ENCODE data around the gene ACTR6. TPM values are rescaled to one million over a fixed set of nuclear protein-coding genes. Genes with fewer than 3 reads are reported as not detected.
A peak's percentile ranks its signal among the peaks of the same experiment; 100 is the strongest.

ACTR6 gene
- total and polyA plus RNA-seq, 10 of the 15 experiments (the other 5 are each of a cell fraction or from before 2014, with no cell fraction given) = 17.4 to 62.4 (median 40.5) TPM

DNA sequence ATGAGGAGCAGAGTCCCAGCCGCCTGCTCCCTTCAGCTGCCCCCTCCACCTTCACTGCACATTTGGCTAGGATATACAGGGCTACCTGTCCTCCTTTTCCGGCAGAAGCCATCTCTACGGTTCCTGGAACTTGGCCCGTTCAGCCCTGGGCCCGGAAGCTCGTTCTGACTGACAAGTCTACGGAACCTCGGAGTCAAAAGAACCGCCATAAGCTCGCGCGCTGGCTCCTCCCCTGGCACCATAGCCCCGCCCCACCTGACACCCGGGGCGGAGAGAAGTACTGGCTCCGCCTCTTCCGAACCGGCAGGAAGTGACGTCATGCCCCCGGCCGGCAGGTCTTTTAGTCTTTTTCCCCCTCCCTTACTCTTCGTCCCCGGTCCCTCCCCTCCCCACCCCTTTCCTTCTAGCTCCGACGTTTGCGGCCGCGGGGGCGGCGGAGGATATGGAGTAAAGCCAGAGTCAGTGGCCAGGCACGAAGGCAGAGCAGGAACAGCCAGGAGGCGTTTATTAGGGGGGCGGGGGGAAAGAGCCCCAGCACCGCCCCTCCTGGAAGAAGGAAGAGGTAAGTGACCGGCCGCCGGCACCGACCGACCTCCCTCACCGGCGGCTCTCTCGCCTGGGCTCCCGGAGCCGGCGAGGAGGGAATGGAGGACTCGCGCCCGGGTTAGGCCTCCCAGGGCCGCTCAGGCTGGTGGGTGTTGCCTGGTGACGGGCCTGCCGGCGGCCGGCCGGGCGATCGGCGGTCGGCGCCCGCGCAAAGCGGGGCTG, 66.4 kb downstream of the ACTR6 start, which contains the start of the genes DEPDC4 and SCYL2 (continued):
- TF ChIP-seq JUND (IDR thresholded peaks at IDR 0.05; ENCODE audit: low read depth, low read length) = peak; percentile 90; the same call in 1 of the 2 replicates
- peak; percentile 82 for TF ChIP-seq GABPA (IDR thresholded peaks at IDR 0.05; ENCODE audit: low read depth)
- TF ChIP-seq, protein P1, sequence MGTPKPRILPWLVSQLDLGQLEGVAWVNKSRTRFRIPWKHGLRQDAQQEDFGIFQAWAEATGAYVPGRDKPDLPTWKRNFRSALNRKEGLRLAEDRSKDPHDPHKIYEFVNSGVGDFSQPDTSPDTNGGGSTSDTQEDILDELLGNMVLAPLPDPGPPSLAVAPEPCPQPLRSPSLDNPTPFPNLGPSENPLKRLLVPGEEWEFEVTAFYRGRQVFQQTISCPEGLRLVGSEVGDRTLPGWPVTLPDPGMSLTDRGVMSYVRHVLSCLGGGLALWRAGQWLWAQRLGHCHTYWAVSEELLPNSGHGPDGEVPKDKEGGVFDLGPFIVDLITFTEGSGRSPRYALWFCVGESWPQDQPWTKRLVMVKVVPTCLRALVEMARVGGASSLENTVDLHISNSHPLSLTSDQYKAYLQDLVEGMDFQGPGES (IDR thresholded peaks at IDR 0.05) = no peak

DNA sequence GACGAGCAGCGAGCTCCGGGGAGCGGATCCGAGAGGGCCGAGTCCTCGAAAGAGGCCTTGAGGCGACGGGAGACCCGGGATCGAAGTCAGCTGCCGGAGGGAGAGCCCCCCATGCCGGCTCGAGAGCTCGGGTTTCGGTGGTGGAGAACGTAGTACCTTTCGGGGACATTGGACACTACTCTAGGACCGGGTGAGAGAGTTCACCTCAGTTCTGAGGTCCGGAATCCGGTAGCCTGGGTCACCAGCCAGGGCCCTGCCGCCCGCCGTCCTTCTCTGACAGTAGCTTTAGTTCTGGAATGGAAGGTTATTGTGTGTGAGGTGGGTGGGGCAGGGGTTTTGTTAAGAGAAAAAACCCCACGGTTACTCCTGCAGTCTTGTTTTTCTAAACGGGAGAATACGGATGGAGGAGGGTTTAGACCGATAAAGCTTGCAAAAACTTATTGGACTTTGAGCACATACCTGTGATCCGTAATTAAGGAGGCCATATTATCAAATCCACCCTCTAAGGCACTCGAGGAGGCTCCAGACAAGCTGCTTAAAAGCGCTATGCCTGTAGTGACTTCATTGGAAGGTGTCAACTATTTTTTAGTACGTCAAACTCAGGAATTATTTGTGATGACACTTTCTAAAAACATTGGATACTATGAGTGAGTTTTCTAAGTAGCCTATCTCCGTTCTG, 67.1 kb downstream of the ACTR6 start:
- in situ Hi-C loops (cut with MboI) = no loop called here
- peak; percentile 34 for ATAC-seq
- Histone ChIP-seq H3K36me3 (ENCODE audit: control insufficient read depth in 2 of 2, insufficient read depth in 2 of 2, low read length in 1 of 2) (no peaks in the 10 kb centered on the region), H3K27ac (ENCODE audit: control insufficient read depth, insufficient read depth) (peak overlapping the region; percentile 78), H3K9me3 (replicated peaks; ENCODE audit: control insufficient read depth, insufficient read depth, low read length) (no peaks in the 10 kb centered on the region), H4K20me1 (ENCODE audit: control insufficient read depth, insufficient read depth) (peaks cover 3% of the 10 kb centered on the region; the same call in 1 of the 2 replicates), H3K4me2 (ENCODE audit: control insufficient read depth, insufficient read depth) (peak overlapping the region; percentile 93), H3K27me3 (replicated peaks in 1 of 2; ENCODE audit: control insufficient read depth in 2 of 2, insufficient read depth in 2 of 2, low read length in 1 of 2) (no peaks in the 10 kb centered on the region), H2AFZ (ENCODE audit: control insufficient read depth, low read depth, low read length) (peak overlapping the region; percentile 25), H3K4me3 (peak overlapping the region; percentile 98), H3K9ac (ENCODE audit: control insufficient read depth, insufficient read depth, low read length) (peak overlapping the region; percentile 93), H3K4me1 (ENCODE audit: control insufficient read depth, insufficient read depth, low read length) (peaks cover 3% of the 10 kb centered on the region; the same call in 1 of the 2 replicates), H3K79me2 (ENCODE audit: control insufficient read depth, insufficient read depth, low read length) (peaks cover 51% of the 10 kb centered on the region)
- FAIRE-seq = no peak
- WGBS (ENCODE audit: insufficient coverage, insufficient replicate concordance, low lambda C conversion rate, missing lambda C conversion rate) = 4% methylated on average over 33 of the region's 33 CpGs
- ChIA-PET RAD21 (ENCODE audit: unreplicated experiment) (interaction anchor here (0.7 to 1.7 kb wide), 3 partner anchors 8 to 300 kb away, joined by 3 to 6 read pairs (median 4); partner anchors contain the start of gene ACTR6), CTCF (interaction anchor here (0.6 to 2.5 kb wide), 5 partner anchors 8 to 833 kb away, joined by 3 to 7 read pairs (median 4); no protein-coding TSS in a partner anchor), POLR2A (interaction anchor here (0.7 to 2.9 kb wide), 6 partner anchors 10 to 1057 kb away, joined by 4 to 18 read pairs (median 10); partner anchors contain the start of gene ACTR6), SMC1A (ENCODE audit: uncharacterized antibody, unreplicated experiment) (interaction anchor here (1.3 to 3.3 kb wide), 5 partner anchors 10 to 128 kb away, joined by 4 to 16 read pairs (median 5); no protein-coding TSS in a partner anchor)
- TF ChIP-seq NR2C1 (IDR thresholded peaks at IDR 0.05) (no peak), LARP7 (IDR thresholded peaks at IDR 0.05) (peak; percentile 15; the same call in 1 of the 2 replicates), IKZF1 (conservative IDR thresholded peaks at IDR 0.05) (peak; percentile 17; the same call in 1 of the 2 replicates), GATAD2B (conservative IDR thresholded peaks at IDR 0.05; ENCODE audit: low read depth) (0 out of 2 replicates have a peak, but pooled peaks have one; percentile 64), CREB1 (IDR thresholded peaks at IDR 0.05; ENCODE audit: low read depth) (peak; percentile 27; the same call in 1 of the 2 replicates), BHLHE40 (IDR thresholded peaks at IDR 0.05; ENCODE audit: borderline replicate concordance in 1 of 2, low read depth in 2 of 2, low read length in 1 of 2) (no peak), DPF2 (IDR thresholded peaks at IDR 0.05) (peak; percentile 36; the same call in 1 of the 2 replicates), CHD2 (IDR thresholded peaks at IDR 0.05; ENCODE audit: borderline replicate concordance, low read depth, low read length) (no peak), WRNIP1 (IDR thresholded peaks at IDR 0.05; ENCODE audit: borderline replicate concordance, low read depth, low read length) (0 out of 2 replicates have a peak, but pooled peaks have one; percentile 42), KAT2A (conservative IDR thresholded peaks at IDR 0.05; ENCODE audit: control insufficient read depth, low read depth, low read length) (no peak), ZBED1 (IDR thresholded peaks at IDR 0.05; ENCODE audit: borderline replicate concordance) (no peak)
- TF ChIP-seq, protein P2, sequence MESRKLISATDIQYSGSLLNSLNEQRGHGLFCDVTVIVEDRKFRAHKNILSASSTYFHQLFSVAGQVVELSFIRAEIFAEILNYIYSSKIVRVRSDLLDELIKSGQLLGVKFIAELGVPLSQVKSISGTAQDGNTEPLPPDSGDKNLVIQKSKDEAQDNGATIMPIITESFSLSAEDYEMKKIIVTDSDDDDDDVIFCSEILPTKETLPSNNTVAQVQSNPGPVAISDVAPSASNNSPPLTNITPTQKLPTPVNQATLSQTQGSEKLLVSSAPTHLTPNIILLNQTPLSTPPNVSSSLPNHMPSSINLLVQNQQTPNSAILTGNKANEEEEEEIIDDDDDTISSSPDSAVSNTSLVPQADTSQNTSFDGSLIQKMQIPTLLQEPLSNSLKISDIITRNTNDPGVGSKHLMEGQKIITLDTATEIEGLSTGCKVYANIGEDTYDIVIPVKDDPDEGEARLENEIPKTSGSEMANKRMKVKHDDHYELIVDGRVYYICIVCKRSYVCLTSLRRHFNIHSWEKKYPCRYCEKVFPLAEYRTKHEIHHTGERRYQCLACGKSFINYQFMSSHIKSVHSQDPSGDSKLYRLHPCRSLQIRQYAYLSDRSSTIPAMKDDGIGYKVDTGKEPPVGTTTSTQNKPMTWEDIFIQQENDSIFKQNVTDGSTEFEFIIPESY (IDR thresholded peaks at IDR 0.05) = no peak
- TF ChIP-seq, protein P3, sequence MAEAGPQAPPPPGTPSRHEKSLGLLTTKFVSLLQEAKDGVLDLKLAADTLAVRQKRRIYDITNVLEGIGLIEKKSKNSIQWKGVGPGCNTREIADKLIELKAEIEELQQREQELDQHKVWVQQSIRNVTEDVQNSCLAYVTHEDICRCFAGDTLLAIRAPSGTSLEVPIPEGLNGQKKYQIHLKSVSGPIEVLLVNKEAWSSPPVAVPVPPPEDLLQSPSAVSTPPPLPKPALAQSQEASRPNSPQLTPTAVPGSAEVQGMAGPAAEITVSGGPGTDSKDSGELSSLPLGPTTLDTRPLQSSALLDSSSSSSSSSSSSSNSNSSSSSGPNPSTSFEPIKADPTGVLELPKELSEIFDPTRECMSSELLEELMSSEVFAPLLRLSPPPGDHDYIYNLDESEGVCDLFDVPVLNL (IDR thresholded peaks at IDR 0.05; ENCODE audit: low read depth, low read length) = no peak
- intact Hi-C loops (cut with micrococcal nuclease; ENCODE audit: unreplicated experiment) = loop anchor here (2.0 to 5.0 kb wide), 2 partner anchors 67 to 125 kb away; partner anchors contain the start of genes ACTR6 and BLTP3B
- no TSS peak for BruUV-seq (replicated peaks)
- no peak for DNase-seq (ENCODE audit: low read depth, low spot score)

All from GM12878 (cell line).